GM21717 (cell line): ENCODE results near the gene SLC9A3.

Experiments used
- ATAC-seq: cut with Tn5 transposase; IDR thresholded peaks from one replicate; pipeline ENCODE4 v1.9.1; 2021; ENCODE audit warnings: mild to moderate bottlenecking, moderate library complexity; ENCODE audit not compliant: unreplicated experiment

Gene SLC9A3

GRCh38 chr5:421287-421880, 102.9 kb downstream of the SLC9A3 start:
- ATAC-seq, result no peak

GRCh38 chr5:420632-421286, 103.5 kb downstream of the SLC9A3 start:
- no peak for ATAC-seq
